Sigmoid colon (tissue), 4 donors: ENCODE data around the gene LEFTY2.

ENCODE experiments used
- EP300 ChIP-seq, 4 donors: sonication (generic); formaldehyde crosslinking; IDR thresholded peaks; one replicate each; pipeline ENCODE4 v1.6.1; 2017; ENCODE audit warnings: antibody characterized with exemption in 4 of 4
- POLR2A ChIP-seq, 2 donors: fragments of 450-650 bp; IDR thresholded peaks; one replicate each; pipeline ENCODE4 v1.6.1; 2016; ENCODE audit warnings: antibody characterized with exemption in 2 of 2, mild to moderate bottlenecking in 2 of 2, moderate library complexity in 2 of 2
- POLR2AphosphoS5 ChIP-seq, 4 donors: sonication (generic); formaldehyde crosslinking; IDR thresholded peaks; one replicate each; pipeline ENCODE4 v1.6.1; 2017; ENCODE audit warnings: antibody characterized with exemption in 4 of 4
- TF ChIP-seq, protein P1 (sequence below), 4 experiments: fragments of 450-650 bp in 3 of 4; fragments of 200-600 bp in 1 of 4; IDR thresholded peaks; one replicate each; pipeline ENCODE4 v1.5.1; 2016 to 2019; ENCODE audit warnings: antibody characterized with exemption in 4 of 4, mild to moderate bottlenecking in 3 of 4, moderate library complexity in 2 of 4

DNA sequence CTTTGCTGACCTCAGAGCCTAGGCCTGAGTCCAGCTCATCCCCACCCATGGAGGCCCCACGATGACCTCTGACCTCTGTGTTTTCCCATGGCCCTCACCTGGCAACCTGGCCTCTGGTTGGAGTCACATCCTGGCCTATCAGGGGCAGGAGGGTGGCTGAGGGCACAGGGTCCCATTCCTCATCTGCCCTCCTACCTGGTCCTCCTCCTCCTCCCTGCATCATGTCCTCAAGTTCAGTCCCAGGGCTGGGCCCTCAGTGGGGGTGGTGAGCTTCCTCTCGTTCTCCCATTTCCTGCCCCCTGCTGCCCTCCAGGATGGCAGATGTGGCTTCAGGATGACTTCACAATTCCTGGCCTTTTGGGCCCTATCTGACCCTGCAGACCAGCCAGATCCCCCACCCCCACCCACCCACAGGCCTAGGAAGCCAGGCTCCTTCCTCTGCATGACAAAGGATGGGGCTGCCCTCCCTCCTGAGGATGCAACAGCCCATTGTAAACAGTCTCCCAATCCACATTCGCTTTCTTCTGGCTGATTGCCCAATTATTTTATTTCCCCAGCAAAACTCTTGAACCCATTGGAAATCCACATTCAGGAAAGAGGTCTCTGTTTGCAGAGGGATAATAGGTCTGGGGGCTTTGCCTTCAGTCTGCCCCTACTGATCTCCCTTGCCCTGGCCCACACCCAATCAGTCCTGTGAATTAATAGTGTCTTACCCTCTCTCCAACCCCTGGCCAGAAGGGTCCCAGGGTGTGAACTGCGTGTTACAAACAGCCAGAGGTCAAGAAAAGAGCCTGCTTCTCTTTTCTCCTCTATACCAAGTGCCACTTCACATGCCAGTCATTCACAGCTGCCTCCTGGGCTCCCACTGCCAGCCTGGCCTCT, 41.7 kb downstream of the LEFTY2 start:
- no peak for TF ChIP-seq POLR2AphosphoS5 (IDR thresholded peaks at IDR 0.05)
- TF ChIP-seq, protein P1, sequence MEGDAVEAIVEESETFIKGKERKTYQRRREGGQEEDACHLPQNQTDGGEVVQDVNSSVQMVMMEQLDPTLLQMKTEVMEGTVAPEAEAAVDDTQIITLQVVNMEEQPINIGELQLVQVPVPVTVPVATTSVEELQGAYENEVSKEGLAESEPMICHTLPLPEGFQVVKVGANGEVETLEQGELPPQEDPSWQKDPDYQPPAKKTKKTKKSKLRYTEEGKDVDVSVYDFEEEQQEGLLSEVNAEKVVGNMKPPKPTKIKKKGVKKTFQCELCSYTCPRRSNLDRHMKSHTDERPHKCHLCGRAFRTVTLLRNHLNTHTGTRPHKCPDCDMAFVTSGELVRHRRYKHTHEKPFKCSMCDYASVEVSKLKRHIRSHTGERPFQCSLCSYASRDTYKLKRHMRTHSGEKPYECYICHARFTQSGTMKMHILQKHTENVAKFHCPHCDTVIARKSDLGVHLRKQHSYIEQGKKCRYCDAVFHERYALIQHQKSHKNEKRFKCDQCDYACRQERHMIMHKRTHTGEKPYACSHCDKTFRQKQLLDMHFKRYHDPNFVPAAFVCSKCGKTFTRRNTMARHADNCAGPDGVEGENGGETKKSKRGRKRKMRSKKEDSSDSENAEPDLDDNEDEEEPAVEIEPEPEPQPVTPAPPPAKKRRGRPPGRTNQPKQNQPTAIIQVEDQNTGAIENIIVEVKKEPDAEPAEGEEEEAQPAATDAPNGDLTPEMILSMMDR (IDR thresholded peaks at IDR 0.05): no peak
- no peak for TF ChIP-seq POLR2A (IDR thresholded peaks at IDR 0.05)
- TF ChIP-seq EP300 (IDR thresholded peaks at IDR 0.05): no peak
